ENCODE results near the gene PCDHGA10.

DNA sequence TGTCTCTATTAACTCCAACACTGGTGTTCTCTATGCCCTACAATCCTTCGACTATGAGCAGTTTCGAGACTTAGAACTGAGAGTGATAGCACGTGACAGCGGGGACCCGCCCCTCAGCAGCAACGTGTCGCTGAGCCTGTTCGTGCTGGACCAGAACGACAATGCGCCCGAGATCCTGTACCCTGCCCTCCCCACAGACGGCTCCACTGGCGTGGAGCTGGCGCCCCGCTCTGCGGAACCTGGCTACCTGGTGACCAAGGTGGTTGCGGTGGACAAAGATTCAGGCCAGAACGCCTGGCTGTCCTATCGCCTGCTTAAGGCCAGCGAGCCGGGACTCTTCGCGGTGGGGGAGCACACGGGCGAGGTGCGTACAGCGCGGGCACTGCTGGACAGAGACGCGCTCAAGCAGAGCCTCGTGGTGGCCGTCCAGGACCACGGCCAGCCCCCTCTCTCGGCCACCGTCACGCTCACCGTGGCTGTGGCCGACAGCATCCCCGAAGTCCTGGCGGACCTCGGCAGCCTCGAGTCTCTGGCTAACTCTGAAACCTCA is 10.0 kb downstream of the PCDHGA10 start:
- TF ChIP-seq, protein P1, sequence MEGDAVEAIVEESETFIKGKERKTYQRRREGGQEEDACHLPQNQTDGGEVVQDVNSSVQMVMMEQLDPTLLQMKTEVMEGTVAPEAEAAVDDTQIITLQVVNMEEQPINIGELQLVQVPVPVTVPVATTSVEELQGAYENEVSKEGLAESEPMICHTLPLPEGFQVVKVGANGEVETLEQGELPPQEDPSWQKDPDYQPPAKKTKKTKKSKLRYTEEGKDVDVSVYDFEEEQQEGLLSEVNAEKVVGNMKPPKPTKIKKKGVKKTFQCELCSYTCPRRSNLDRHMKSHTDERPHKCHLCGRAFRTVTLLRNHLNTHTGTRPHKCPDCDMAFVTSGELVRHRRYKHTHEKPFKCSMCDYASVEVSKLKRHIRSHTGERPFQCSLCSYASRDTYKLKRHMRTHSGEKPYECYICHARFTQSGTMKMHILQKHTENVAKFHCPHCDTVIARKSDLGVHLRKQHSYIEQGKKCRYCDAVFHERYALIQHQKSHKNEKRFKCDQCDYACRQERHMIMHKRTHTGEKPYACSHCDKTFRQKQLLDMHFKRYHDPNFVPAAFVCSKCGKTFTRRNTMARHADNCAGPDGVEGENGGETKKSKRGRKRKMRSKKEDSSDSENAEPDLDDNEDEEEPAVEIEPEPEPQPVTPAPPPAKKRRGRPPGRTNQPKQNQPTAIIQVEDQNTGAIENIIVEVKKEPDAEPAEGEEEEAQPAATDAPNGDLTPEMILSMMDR (IDR thresholded peaks at IDR 0.05): no peak
- no peak for TF ChIP-seq MAX (IDR thresholded peaks at IDR 0.05; ENCODE audit: low read depth)
- TF ChIP-seq CHD2 (IDR thresholded peaks at IDR 0.05; ENCODE audit: low read length, partially characterized antibody): no peak
- no peak for TF ChIP-seq MXI1 (IDR thresholded peaks at IDR 0.05; ENCODE audit: low read depth, low read length)
- TF ChIP-seq, protein P2, sequence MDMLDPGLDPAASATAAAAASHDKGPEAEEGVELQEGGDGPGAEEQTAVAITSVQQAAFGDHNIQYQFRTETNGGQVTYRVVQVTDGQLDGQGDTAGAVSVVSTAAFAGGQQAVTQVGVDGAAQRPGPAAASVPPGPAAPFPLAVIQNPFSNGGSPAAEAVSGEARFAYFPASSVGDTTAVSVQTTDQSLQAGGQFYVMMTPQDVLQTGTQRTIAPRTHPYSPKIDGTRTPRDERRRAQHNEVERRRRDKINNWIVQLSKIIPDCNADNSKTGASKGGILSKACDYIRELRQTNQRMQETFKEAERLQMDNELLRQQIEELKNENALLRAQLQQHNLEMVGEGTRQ (IDR thresholded peaks at IDR 0.05; ENCODE audit: borderline replicate concordance, low read depth, low read length): no peak
- TF ChIP-seq, protein P3, sequence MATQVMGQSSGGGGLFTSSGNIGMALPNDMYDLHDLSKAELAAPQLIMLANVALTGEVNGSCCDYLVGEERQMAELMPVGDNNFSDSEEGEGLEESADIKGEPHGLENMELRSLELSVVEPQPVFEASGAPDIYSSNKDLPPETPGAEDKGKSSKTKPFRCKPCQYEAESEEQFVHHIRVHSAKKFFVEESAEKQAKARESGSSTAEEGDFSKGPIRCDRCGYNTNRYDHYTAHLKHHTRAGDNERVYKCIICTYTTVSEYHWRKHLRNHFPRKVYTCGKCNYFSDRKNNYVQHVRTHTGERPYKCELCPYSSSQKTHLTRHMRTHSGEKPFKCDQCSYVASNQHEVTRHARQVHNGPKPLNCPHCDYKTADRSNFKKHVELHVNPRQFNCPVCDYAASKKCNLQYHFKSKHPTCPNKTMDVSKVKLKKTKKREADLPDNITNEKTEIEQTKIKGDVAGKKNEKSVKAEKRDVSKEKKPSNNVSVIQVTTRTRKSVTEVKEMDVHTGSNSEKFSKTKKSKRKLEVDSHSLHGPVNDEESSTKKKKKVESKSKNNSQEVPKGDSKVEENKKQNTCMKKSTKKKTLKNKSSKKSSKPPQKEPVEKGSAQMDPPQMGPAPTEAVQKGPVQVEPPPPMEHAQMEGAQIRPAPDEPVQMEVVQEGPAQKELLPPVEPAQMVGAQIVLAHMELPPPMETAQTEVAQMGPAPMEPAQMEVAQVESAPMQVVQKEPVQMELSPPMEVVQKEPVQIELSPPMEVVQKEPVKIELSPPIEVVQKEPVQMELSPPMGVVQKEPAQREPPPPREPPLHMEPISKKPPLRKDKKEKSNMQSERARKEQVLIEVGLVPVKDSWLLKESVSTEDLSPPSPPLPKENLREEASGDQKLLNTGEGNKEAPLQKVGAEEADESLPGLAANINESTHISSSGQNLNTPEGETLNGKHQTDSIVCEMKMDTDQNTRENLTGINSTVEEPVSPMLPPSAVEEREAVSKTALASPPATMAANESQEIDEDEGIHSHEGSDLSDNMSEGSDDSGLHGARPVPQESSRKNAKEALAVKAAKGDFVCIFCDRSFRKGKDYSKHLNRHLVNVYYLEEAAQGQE (IDR thresholded peaks at IDR 0.05; ENCODE audit: low read depth, low read length): no peak

Measured in SK-N-SH (cell line).